ENCODE data around the gene SOX6.

SOX6 gene

DNA sequence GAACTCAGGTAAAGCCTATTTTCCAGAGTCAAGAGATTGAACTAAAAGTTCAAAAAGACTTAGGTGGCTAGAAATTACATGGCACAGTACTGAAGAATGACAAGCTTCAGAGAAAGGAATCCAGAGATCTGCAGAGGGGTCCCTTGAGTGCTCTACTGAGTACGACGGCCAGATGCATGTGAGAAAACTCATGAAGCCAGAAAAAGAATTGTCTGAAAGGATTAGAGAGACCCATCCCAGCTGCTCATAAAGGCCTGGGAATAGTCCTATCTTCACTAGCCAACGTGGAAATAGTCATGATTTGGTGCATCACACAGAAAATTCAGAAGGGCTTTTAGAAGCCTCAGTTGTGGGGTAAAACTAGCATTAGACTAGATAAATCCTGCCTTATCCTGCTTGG, 91.3 kb downstream of the SOX6 start:
- no peak for DNase-seq

DNA sequence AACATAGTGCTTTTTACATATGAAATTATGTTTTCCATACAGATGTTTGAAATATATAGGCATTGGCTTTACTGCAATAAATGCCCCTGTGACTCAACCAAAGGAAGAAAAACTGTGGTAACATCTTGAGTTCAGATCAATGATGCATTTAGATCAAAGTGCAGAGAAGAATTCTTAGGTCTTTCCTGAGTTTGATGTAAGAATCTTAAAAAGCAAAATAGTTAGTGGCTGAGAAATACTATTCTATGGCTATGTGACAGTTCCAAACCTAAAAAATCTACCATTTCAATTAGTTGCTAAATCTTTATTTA, 93.7 kb downstream of the SOX6 start:
- DNase-seq = no peak

DNA sequence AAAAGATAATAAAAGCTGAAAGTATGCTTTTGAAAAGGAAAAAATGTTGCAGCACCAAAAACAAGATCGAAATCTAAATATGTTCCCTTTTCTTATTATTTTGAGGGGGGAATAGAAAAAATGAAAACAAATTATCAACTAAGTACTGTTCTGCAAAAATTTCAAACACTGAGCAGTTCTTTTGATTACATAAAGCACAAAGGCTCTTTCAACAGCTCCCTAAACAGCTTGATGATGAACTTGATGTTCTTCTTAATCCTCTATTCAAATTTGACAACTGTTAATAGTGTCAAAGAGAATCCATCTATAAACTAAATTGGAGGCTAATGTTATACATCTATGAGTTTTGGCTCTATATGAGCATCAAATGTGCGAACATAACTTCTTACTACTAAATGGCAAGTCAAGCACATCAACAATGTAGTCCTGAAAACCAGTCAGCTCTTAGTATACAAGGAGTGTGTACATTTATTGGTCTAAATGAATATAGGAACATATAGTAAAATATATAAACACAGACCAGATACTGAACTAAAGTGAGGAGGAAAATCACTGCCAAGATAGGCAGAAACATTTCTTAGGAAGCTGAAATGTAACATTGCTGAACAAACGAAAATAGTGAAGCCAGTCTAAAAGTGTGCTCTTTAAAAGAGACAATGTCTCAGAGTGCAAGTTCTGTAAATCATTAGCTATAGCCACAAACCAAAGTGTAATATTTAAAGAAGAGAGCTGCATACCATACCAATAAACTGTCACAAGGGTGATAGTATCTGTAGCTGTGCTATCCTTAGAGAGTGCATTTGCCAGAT, 94.3 kb downstream of the SOX6 start:
- DNase-seq = no peak

DNA sequence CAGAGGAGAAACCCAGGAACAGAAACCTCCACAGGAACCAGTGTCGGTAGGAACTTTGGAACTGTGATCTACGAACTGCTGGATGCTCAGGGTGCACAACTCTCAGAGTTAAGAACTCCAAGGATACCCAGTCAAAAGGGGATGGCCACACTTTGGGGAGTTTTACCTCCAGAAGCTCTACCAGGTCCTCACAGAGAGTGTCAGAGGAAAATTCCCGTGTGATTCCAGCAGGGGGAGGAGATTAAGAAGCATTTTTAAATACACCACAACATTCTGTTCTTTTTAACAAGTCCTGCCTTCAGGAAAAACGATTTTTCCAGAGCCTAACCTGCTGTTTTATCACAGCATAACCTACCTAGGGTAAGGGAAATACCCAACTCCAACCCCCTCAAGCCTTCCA, 104.0 kb downstream of the SOX6 start:
- DNase-seq = peak; percentile 3

DNA sequence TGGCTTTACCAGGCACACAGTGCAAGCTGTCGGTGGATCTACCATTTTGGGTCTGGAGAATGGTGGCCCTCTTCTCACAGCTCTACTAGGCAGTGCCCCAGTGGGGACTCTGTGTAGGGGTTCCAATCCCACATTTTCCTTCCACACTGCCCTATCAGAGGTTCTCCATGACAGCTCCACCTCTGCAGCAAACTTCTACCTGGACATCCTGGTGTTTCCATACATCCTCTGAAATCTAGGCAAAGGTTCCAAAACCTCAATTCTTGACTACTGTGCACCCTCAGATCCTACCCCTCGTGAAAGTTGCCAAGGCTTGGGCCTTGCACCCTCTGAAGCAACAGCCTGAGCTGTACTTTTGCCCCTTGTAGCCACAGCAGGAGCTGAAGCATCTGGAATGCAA, 108.1 kb downstream of the SOX6 start:
- no peak for DNase-seq

DNA sequence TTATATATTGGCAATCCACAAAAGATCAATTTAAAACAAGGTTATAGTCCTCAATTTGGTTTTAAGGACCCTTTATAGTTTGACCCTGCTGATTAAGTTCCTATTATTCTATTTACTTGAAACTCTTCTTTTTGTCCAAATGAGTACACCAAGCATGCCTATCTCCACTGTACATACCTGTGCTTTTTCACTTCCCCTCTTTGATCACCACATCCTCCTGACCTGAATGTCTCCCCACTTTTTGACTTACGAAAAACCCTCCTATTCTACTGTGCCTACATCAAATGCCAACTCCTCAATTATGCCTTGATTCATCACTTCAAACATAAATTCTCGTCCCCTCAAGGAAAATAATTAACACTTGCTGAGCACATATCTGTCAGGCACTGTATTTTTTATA, 113.5 kb downstream of the SOX6 start:
- no peak for DNase-seq

DNA sequence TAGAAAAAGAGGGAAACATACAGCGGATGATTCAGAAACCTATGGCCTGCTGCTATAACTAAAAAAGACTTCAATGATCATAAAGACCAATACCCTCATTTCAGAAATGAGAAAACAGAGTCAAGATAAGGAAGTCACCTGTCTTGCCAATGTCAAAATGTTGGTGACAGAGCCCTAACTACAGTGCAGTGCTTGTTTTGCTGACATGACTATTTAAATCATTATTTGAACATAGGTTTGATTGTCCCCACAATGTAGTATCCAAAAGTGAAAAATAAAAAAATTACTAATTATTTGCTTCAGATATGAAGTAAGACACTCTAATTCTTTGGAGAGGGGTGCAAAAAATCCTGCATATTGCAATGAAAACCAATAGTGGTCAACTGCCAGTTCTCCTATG, 115.7 kb downstream of the SOX6 start:
- no peak for DNase-seq

DNA sequence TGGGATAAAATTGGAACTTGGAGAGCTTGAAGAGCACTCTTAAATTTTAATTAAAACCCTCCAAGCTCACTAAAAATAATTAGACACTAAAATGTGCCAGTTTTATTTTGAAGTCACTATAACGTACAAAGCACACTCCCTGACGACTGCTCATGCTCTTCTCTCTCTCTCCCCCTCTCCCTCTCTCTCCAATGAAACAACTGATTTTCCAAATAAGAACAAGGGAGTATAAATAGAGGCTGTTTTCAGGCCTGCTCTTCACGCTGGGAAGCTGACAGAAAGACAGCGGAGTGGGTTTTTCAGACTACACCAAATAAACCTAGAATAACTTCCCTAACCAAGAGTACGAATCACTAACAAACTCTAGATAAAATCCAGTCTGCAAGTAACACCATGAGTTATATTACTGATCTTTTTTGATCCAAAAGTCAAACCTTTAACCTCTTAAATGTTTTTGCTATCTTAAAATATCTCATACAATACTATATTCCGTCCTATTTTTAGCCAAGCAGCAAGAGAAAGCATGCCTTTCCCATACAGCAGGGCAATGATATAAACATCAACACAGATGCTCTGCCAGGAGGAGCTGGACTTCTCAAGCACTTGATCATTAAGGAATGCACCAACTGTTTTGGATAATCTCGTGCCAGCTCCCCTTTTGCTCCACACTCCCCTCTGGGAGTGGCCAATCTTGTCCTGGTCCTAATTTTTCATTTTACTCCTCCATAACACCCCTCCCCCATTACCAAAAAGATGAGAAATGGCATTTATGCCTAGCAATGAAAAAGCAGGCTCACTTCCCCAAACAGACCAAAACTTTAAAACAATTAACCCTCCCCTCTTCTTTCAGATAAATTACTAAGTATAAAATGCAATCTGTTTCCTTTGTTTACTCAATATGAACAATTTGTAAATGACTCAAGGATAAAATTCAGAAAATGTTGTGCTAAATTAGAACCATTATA, 116.9 kb downstream of the SOX6 start:
- DNase-seq = no peak

DNA sequence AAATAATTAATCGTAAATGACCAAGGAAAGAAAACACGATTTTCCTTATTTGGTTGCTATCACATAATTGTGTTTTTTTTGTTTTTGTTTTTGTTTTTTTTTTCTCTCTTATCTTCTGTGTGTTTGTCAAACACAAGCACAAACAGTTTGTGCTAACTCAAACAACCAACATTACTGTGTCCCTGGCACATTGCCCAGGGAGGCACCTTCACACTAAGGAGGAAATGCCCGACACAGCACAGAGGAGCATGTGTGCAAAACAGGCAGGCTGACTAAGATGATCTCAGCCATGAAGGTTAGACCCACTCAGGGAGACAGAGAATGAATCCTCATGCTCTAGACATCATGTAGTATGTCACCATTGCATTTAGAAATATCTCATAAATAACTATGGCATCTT, 130.1 kb downstream of the SOX6 start:
- peak; percentile 11 for DNase-seq

DNA sequence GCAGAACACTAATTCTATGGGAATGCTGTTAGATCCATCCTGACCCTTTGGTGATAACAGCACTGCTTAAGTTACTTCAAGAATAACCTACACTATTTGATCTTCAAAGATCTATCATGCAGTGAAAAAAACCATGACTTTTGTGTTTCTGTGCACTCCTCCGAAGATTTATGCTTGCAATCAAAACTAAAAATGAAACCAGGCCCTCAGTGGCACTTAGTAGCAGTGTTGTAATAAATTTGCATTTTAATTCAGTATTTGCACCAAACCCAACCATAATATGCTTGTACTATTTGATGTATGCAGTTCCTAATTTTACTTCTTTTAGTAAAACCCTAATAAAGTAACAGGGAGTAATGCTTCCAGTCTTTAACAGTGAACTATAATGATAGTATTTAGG, 130.7 kb downstream of the SOX6 start:
- DNase-seq = no peak

DNA sequence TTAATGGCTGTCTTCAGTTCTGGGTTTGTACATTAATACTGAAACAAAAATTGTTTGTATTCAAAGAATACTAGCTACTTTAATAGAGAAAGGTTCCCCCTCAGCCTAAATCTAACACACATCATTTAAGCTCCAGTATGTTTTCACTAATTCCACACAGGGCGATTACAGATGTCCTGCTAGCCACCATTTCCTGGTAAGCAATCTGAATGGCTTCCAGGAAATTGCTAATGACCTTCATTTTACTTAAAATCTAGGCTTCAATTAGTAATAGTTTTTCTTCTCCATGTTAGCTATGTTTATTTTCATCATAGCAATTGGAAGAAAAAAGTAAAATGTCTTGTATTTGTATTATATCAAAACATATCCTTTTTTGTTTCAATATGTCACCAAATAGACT, 132.8 kb downstream of the SOX6 start:
- DNase-seq = no peak

DNA sequence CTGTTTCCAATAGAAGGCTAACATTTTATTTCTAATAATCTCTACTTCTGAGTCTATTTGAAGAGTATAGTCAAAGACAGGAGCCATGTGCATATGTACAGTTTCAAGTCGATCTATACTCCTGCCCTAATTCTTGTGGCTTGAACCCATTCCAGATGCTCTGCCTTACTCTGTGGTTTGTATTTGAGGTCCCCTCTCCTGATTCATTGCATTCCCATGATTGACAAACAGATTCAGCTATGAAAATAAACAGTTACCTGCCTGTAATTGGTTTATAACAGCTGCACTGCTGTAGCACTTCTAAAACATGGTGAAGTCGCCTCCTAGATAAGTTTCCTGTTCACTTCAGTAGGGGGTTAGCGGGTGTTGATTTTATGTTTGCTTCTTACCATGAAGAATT, 138.7 kb downstream of the SOX6 start:
- no peak for DNase-seq

DNA sequence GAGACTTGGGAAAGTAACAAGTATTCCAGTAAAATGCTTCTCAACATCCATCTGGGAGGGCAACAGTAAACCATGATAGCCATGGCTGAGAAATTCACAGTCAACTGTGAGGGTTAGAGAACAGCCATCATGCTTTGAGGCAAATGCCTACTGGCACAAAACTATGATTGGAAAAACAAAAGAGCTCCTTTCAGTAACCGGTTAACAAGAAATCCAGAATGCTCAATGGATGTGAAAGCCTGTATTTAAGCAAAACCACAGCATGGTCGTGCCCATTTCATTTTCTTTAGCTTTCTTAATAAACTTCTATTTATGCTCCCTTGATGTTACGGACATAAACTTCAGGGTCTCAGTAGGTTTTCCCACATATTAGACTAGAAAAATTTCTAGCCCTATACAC, 139.5 kb downstream of the SOX6 start:
- DNase-seq = no peak

DNA sequence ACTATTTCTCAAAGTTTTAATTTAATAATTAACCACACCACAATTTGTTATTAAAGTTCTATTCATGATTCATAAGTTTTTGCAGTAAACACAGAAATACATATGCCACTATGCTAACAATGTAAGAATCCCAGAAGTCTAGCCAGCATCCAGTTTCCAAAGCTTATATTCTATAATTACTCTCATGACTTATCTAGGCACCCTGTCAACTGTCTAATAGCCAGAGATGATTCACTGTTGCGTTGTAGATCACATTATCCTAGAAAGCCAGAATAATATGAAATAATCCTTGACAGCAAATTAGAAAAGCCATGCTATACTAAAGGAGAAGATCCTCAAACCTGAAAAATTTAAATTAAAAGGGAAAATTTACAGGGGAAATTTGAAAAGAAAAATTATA, 141.0 kb downstream of the SOX6 start:
- no peak for DNase-seq

DNA sequence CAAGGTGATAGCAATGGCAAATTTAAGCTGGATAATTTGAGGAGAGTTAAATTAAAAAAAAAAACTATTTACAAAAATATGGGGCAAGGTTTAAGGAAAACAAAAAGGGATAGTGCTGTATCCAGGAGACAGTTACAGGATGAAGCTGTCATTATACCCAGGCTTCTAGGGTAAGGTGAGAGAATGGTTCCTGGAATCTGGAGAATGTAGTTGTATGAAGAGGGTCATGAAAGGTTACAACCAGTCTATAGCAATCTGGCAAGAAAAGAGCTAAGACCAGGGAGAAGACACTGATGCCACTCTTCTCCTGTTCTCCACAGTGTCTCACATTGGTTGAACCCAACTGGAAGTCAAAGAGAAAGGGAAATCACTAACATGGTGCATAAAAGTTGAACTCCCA, 144.9 kb downstream of the SOX6 start:
- DNase-seq = no peak

DNA sequence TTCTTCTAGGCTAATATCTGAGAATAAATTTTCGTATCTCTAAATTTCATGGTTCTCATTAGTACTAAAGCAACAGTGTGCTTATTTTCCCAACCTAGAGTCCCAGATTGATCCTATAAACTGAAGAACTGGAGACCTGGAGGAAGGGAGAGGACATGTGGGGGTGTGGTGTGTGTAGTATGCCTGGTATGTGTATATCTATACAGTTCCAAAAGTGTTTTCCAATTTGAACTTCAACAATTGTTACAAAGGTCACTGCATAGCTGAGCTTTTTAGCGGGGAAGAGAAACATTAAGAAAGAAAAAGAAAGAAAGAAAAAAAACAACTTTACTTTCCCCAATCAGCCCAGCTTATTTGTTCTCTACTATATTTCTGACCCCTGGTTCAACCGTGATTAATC, 152.1 kb downstream of the SOX6 start:
- DNase-seq = no peak

DNA sequence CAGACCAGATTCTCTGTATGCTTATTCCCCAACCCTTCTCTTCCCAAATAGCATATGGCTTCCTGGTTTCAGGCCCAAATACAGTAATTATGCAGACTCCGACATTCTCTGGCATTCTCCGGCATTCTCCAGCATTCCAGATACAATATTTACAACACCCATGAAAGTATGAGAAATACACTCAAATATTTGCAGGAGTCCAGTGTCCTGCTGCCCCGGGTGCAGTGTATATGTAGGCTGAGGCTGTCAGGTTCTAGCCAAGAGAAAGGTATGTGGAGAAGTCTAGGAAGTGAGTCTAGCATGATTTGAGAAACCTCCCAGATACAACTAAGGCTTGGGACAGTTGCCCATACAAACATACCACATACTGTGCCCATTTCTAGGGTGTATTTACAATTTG, 160.7 kb downstream of the SOX6 start:
- no peak for DNase-seq

DNA sequence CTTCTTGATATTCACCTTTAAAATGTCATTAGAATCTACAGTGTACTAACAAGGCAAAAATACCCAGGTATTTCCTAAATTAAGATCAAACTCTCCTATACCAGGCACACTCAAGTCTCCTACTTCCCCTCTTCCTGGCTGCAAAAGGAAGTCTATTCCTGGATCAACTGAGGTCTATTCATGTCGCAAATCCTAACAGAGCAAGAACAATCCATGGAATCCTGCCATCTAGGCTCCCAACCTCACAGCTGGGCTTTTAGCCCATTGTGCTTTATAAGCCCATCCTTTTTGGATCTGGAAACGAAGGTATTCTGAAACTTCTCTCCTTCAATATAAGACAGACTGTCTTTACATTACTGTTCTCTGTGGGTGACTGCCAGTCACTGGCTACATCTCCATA, 161.8 kb downstream of the SOX6 start:
- no peak for DNase-seq

DNA sequence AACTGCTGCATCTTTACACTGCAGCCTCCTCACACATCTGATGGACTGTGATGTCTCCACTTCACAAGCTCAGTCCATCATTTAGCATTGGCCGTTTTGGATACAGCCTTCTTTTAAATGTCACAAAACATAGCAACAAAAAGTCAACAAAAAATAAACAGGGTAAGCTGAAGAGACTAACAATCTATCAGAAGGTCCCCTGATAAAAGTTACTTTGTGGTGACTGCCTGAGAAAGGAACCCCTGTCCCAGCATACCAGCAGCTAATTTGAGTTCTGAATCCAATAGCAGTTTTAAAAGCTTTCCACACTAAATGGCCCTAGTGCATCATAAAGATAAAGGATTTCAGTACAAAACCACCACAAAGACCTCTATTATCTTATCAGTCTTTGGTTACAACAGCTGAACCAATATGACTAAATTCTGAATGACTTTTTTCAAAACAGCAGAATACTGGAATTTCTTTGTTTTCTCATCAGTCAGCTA, 162.4 kb downstream of the SOX6 start:
- DNase-seq = peak; percentile 66

DNA sequence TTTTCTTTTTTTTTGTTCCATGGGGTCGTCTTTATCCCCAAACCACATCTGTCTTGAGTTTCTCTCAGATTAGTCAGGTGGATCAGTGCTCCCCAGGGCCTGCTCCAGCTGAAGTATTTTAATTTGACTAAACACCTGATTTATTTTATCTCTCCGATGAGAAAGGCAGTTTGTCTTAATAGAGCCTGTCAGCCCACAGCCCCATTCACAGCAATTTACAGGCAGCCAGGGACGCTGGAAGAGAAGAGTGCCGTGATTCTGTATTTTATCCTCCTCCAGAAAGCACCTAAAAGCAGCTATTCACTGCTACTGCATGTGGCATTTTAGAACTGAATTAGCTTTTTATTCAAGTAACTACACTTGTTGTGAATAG, 164.5 kb downstream of the SOX6 start:
- DNase-seq = no peak

DNA sequence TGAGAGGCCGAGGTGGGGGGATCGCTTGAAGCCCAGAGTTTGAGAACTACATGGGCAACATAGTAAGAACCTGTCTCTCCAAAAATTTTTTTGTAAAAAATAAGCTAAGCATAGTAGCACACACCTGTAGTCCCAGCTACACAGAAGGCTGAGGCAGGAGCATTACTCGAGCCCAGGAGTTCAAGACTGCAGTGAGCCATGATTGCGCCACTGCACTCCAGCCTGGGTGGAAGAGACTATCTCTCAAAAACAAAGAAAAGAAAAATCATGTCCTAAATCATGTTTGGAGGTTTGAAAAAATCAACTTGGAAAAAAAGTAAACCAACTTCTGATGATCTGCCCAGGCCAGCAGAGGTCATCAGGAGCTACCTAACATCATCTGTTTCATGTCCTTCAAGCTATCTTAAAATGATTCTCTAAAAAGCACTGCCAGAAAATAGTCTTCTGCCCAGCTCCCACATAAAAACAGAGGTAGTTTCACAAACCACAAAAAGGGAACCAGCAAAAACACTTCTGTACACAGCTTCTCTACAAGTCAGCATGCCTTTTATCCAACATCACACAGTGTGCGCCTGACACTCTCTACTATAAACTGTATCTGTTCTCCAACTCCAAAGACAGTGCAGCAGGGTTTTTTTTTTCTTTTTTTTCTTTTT, 165.0 kb downstream of the SOX6 start:
- peak; percentile 68 for DNase-seq

DNA sequence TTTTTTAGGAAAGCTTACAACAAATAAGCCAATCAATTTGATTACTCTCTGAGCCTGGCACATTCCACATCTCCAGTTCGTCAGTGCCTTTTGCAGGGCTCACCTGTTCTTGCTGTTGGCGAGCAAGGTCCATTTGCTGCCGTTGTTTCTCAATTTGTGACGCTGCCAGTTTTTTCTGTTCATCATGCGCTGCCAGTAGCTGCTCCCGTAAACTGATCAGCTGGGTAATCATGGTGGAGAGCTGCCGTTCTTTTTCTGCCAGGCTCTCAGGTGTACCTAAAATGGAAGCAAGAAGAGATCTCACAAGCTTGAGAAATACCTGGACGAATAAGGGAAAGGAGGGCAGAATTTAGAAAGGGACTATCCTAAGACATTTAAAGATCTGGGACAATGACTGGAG, 169.7 kb downstream of the SOX6 start:
- DNase-seq = no peak

DNA sequence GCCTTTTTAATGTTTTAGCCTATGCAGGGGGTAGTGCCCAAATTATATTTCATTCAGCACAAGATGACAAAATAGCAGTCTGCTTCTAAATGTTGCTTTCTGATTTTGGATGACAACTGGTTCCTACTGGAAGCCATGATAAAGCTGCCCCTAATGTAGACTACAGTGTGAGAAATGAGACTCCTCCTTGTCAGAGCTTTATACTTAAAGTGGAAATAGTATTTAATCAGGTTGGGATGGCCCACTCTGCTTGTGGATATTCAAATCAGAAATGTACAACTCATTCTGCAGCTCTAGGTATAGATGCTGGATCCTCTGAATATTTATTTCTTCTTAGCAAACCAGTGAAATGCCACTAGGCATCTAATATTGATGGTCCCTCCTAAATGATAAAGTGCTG, 171.3 kb downstream of the SOX6 start:
- no peak for DNase-seq

DNA sequence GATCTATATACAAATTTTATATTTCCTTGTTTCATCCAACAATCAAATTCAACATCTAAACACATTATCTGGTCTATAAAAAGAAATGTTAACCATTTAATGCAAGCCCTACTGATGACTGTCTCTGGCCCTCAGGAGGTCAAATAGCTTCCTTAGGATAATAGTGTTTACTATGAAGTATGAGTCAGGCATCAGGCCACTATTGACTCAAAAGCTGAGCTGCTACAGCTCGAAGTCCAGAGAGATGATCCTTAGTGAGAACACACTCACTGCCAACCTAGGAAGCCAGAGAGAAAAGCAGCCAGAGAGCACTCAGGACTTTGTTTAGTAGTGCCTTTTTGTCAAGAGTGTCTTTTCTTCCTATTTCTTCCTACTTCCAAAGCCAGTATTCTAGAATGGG, 171.8 kb downstream of the SOX6 start:
- no peak for DNase-seq

Data from hematopoietic multipotent progenitor cell treated with erythropoietin and hydrocortisone succinate and interleukin-3 and kit ligand, for 4 days (in vitro differentiated cells).